Prostate gland (tissue), 2 donors: Measurements from ENCODE around the gene CREB5.

Experiments
- POLR2A ChIP-seq: fragments of 450-650 bp; IDR thresholded peaks from one replicate; pipeline ENCODE4 v1.6.1; 2016; ENCODE audit warnings: antibody characterized with exemption, mild to moderate bottlenecking
- TF ChIP-seq, protein P1 (sequence below), 4 experiments: fragments of 200-600 bp in 2 of 4; fragments of 450-650 bp in 2 of 4; sonication (generic) in 2 of 4; IDR thresholded peaks; 1 replicate in 3 of 4; 2 replicates in 1 of 4; pipeline ENCODE4 v1.5.1; 2016 to 2019; ENCODE audit warnings: antibody characterized with exemption in 4 of 4, mild to moderate bottlenecking in 2 of 4, moderate library complexity in 2 of 4

DNA sequence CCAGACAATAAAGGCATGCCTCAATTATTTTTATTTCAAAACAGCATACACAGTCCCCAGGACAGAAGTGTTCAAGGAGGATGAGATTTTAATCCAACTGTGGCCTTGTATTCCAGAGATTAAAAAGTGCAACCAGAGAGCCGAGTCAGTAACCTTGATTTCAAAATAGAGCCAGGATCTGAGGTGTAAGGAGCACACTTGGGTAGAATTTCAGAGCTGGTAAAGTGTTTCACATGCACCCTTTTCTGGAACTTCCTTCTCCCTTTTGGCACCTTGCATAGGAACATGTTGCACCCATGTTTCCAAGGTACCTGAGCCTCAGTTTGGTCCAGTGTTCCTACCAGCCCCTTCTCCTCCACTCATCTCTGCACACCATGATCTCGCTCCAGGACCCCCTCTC, 320.7 kb downstream of the CREB5 start:
- TF ChIP-seq, protein P1, sequence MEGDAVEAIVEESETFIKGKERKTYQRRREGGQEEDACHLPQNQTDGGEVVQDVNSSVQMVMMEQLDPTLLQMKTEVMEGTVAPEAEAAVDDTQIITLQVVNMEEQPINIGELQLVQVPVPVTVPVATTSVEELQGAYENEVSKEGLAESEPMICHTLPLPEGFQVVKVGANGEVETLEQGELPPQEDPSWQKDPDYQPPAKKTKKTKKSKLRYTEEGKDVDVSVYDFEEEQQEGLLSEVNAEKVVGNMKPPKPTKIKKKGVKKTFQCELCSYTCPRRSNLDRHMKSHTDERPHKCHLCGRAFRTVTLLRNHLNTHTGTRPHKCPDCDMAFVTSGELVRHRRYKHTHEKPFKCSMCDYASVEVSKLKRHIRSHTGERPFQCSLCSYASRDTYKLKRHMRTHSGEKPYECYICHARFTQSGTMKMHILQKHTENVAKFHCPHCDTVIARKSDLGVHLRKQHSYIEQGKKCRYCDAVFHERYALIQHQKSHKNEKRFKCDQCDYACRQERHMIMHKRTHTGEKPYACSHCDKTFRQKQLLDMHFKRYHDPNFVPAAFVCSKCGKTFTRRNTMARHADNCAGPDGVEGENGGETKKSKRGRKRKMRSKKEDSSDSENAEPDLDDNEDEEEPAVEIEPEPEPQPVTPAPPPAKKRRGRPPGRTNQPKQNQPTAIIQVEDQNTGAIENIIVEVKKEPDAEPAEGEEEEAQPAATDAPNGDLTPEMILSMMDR (IDR thresholded peaks at IDR 0.05) = no peak
- no peak for TF ChIP-seq POLR2A
